Activated naive CD8-positive, alpha-beta T cell treated with anti-CD3 and anti-CD28 coated beads, Interleukin-2, amount 10 ng/mL, durations not matched to agents 7 days and 5 days (primary cell): ENCODE measurements around the gene ADCY1. TPM values are rescaled to one million over a fixed set of nuclear protein-coding genes. Genes with fewer than 3 reads are reported as not detected.
A peak's percentile ranks its signal among the peaks of the same experiment; 100 is the strongest.

Experiments
- ATAC-seq: fragments of 150-1000 bp; cut with Tn5 transposase; one replicate; pipeline ENCODE4 v1.10.0; 2021; ENCODE audit warnings: low read depth, moderate library complexity
- POLR2A ChIA-PET: fragments of 350-600 bp; sonication (Branson Sonifier 250); formaldehyde crosslinking; loops from one replicate; lab custom pipeline; 2021; ENCODE audit warnings: antibody characterized with exemption; lab: Charles Lee
- DNase-seq: peaks from one replicate; pipeline ENCODE4 v3.0.0; 2021
- H3K27ac Mint-ChIP-seq: one replicate; pipeline ENCODE4 v1.8.0; 2022; ENCODE audit warnings: mild to moderate bottlenecking, mixed read lengths
- H3K27me3 Mint-ChIP-seq: one replicate; pipeline ENCODE4 v1.8.0; 2022; ENCODE audit warnings: mild to moderate bottlenecking, moderate library complexity, mixed read lengths
- H3K36me3 Mint-ChIP-seq: one replicate; pipeline ENCODE4 v1.8.0; 2021; ENCODE audit warnings: mild to moderate bottlenecking, mixed read lengths
- H3K4me1 Mint-ChIP-seq: one replicate; pipeline ENCODE4 v1.8.0; 2021; ENCODE audit warnings: mixed read lengths
- H3K4me3 Mint-ChIP-seq: one replicate; pipeline ENCODE4 v1.8.0; 2022; ENCODE audit warnings: mild to moderate bottlenecking, moderate library complexity, mixed read lengths
- H3K9me3 Mint-ChIP-seq: one replicate; pipeline ENCODE4 v1.8.0; 2021; ENCODE audit warnings: mixed read lengths
- total RNA-seq, 2 experiments: library from RNA; stranded (reverse); gene quantifications; one replicate each; pipeline ENCODE4 v1.2.3, GENCODE V29; 2021

ADCY1 gene
- total RNA-seq, 2 experiments from 2014 or later = 0.03 to 0.14 TPM

DNA sequence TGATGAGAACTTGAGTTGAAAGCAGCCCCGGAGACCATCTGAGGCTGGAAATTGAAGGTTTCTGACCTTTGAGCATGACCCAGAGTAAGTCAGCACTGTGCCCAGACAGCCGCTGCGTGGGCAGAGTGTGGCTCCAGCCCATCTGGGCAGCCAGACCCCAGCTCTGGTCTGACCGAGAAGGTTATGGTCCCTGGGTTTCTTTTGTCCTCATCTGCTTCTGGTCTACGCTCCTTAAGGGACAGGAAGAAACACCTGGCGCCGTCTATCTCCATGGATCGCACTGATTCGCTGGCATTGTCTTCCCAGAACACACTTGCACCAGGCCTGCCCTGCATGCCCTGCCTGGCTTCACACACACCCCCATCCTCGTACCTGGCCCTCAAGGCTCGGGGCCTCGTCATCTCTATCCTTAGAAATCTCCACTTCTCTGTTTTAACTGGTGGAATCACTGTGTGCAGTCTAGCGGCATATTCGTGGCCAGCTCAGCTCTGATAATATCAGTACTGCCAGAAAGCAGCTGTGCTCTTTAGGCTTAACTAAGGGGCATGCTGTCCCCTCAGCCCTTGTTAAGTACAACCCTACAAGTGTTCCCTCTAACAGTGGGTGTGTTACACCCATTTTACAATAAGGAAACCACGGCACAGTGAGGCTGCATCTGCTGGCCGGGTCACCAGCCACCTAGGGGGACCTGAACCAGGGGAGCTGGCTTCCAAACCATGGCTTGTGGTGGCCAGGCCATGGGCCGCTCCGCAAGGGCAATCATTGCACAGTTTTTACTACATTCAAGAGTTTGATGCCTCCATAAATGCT lies 127.7 kb downstream of the ADCY1 start:
- H3K9me3 Mint-ChIP-seq = no peaks in the 10 kb centered on the region
- H3K4me1 Mint-ChIP-seq = no peaks in the 10 kb centered on the region
- no peak overlapping the region for H3K27ac Mint-ChIP-seq

DNA sequence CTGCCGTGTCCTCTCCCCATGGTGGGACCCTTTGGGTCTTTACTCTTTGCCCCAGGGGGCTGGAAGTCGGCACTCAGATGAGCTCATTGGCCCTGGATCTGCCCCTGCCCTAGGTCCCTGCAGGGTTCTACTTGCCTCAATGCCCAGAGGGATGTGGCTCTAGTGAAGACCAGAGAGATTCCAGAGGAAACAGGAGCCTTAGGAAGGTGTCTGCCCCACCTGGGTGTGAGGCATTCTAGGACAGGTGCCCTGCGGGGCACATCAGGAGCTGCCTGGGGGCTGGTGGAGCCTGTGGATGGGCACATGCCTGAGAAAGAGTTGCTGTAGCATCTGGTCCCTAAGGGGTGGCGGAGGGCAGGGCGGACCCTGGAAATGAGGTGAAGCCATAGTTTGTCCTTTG lies 128.6 kb downstream of the ADCY1 start:
- POLR2A ChIA-PET = no interaction called here
- H3K27me3 Mint-ChIP-seq = peaks cover 12% of the 10 kb centered on the region
- no peak overlapping the region for H3K27ac Mint-ChIP-seq
- H3K36me3 Mint-ChIP-seq = no peaks in the 10 kb centered on the region
- ATAC-seq (no peak), DNase-seq (no peak)
- H3K9me3 Mint-ChIP-seq = no peaks in the 10 kb centered on the region
- H3K4me1 Mint-ChIP-seq = no peaks in the 10 kb centered on the region
- no peak overlapping the region for H3K4me3 Mint-ChIP-seq

More for the DNA sequence above, 127.7 kb downstream of the ADCY1 start:
- POLR2A ChIA-PET = no interaction called here
- ATAC-seq (no peak), DNase-seq (no peak)
- Mint-ChIP-seq H3K36me3 (no peaks in the 10 kb centered on the region), H3K27me3 (peaks cover 9% of the 10 kb centered on the region), H3K4me3 (no peak overlapping the region)

- no peak overlapping the region for H3K27ac Mint-ChIP-seq
- H3K9me3 Mint-ChIP-seq = no peaks in the 10 kb centered on the region
- no peaks in the 10 kb centered on the region for H3K4me1 Mint-ChIP-seq
- POLR2A ChIA-PET = no interaction called here
- H3K4me3 Mint-ChIP-seq = no peak overlapping the region
- H3K36me3 Mint-ChIP-seq = no peaks in the 10 kb centered on the region
- DNase-seq = no peak
- peaks cover 12% of the 10 kb centered on the region for H3K27me3 Mint-ChIP-seq
- no peak for ATAC-seq
Measured at GRCh38 chr7:45703373-45703821, 129.2 kb downstream of the ADCY1 start.

DNA sequence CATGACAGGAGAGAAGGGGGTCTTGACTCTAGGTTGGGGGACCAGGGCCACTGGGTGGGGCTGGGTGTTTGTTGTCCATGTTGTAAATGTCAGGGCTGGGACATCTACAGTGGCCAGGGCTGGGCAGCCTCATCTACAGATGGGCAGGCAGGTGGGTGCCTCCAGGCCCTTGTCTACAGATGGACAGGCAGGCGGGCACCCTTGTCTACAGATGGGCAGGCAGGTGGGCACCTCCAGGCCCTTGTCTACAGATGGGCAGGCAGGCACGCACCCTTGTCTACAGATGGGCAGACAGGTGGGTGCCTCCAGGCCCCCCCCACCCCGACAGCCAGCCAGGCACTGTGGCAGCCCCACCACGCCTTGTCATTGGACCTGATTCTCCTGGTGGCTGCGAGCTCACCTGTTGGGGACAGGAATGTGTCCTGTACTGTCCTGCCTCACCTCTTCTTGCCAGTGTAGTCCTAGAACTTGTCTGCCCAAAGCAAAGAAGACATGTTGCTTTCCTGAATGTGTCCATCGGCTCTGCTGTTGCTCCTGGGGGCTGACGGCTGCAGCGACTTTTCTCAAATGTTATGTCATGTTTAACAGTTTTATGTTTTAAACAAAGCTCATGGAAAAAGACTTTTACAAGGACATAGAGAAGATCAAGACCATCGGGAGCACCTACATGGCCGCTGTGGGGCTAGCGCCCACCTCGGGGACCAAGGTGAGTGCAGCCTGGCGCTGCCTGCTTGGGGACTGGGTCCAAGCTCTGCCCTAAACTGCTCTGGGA lies 129.9 kb downstream of the ADCY1 start:
- POLR2A ChIA-PET = no interaction called here
- DNase-seq = no peak
- H3K4me3 Mint-ChIP-seq = no peak overlapping the region
- H3K27me3 Mint-ChIP-seq = peaks cover 12% of the 10 kb centered on the region
- no peak overlapping the region for H3K27ac Mint-ChIP-seq
- no peaks in the 10 kb centered on the region for H3K36me3 Mint-ChIP-seq
- no peak for ATAC-seq
- no peaks in the 10 kb centered on the region for H3K4me1 Mint-ChIP-seq
- no peaks in the 10 kb centered on the region for H3K9me3 Mint-ChIP-seq

- POLR2A ChIA-PET = no interaction called here
- H3K27ac Mint-ChIP-seq = no peak overlapping the region
- no peak for ATAC-seq
- H3K36me3 Mint-ChIP-seq = no peaks in the 10 kb centered on the region
- peaks cover 12% of the 10 kb centered on the region for H3K27me3 Mint-ChIP-seq
- no peak overlapping the region for H3K4me3 Mint-ChIP-seq
- H3K9me3 Mint-ChIP-seq = no peaks in the 10 kb centered on the region
- no peak for DNase-seq
- no peaks in the 10 kb centered on the region for H3K4me1 Mint-ChIP-seq
Measured at GRCh38 chr7:45704683-45705016, 130.5 kb downstream of the ADCY1 start.

DNA sequence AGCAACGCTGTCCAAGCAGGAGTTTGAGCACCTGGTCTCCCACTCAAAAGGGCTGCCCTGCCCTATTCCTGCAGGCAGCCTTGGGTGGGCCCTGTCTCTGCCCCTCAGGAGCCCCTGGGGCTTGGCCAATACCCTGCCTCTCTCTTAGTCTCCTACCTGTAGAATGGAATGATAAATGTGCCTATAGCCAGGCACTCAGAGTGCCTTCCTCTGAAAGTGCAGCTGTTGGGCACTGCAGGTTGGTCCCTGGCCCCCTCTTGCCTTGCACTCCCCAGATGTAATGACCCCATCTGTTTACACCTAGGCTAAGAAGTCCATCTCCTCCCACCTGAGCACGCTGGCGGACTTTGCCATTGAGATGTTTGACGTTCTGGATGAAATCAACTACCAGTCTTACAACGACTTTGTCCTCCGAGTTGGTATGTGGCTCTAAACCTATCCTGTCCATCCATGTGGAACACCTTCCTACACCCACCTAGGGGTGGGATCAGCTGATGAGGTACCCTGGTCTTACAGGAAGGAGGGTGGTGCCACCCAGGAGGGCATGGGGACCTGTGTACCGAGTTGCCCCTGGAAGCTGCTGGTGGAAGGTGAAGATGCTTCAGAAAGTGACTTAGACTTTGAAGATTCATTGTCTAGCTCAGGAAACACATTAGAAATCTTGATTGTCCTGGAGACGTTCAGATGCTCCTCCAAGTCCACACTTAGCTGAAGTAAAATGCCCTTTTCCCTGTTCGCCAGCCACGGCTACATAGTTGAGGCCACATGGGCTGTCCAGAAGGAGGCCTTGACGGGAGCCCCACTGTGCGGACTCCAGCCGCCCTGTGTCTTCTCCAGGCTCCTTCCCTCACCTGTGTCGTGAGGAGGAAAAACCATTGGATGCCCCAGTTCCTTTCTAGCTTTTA lies 134.1 kb downstream of the ADCY1 start:
- no peak for DNase-seq
- ATAC-seq = no peak

DNA sequence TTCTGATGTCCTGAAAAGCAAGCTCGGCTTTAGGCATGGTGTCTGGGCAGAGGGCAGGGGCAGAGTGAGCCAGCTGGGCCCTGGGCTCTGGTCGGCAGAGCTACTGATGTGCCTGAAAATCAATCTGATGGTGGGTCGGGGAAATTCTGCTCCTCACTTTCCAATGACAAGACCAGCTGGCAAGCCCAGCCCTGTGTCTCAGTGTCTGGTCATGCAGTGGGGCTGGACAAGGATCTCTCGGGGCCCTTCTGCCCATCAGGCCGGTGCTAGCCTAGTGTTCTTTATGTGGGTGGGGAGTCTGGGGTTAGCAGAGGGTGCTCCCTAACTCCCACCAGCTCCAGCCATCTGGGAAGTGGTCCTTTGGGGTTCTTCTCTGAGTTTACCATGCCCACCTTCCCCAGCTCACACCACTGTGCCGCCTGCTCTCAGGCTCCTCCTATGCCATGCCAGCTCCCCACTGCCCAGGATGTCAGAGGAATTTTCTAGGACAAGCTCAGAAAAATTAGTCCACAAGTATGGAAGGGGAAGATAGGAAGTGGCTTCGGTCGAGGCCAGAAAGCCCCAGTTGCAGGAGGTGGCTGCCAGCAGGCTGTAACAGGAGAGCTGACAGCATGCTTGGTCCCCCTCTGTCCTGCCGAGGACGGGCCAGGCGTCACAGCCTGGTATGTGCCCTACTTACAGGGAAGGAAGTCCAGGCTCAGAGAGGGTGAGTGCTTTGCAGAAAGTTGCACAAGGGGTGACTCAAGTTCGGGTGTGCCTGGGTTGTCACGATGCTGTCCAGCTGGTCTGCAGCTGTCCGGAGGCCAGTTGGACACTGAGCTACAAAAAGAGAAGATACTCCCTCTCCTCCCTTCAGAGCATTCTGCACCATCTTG lies 135.2 kb downstream of the ADCY1 start:
- Mint-ChIP-seq H3K36me3 (no peaks in the 10 kb centered on the region), H3K4me1 (no peaks in the 10 kb centered on the region), H3K9me3 (no peaks in the 10 kb centered on the region), H3K27ac (no peak overlapping the region), H3K4me3 (no peak overlapping the region), H3K27me3 (peaks cover 10% of the 10 kb centered on the region)
- POLR2A ChIA-PET = no interaction called here
- ATAC-seq (no peak), DNase-seq (no peak)

More for the DNA sequence above, 134.1 kb downstream of the ADCY1 start:
- Mint-ChIP-seq H3K27me3 (peaks cover 10% of the 10 kb centered on the region), H3K27ac (no peak overlapping the region), H3K4me3 (no peak overlapping the region), H3K4me1 (no peaks in the 10 kb centered on the region), H3K9me3 (no peaks in the 10 kb centered on the region), H3K36me3 (no peaks in the 10 kb centered on the region)
- POLR2A ChIA-PET = no interaction called here

DNA sequence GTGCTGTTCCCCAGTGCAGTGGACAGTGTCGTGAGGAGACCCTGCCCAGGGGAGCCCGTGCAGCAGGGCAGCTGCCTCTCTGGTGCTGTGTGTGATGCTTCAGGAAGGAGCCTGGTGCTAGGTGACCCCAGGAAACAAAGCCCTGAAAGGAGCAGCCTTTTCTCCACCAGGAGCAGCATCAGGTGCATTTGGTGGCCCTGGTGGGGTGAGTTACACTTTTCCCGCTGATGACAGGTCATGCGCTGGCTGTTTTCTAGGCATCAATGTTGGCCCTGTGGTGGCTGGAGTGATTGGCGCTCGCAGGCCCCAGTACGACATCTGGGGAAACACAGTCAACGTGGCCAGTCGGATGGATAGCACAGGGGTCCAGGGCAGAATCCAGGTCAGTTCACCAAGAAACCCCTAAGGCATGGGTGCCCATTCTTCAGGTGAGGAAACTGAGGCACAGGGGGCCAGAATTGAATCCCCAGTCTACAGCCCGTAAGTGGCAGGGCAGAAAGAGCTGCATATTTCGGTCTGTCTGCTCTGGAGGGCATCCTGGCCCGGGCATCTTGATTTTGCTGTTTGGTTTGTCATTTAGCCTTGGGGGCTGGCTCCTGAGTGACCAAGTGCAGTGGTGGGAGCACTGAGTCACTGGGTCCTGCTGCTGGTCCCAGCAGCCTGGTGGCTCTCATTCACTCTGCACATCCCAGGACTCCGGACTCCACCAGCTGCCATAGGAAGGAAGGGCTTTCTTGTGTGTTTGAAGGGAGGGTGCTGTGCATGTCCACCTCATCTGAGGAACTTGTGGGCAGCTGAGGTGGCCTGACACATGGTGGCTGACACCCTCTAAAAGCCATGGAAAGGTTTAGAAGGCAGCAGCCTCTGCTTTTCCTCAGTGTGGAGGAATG lies 136.3 kb downstream of the ADCY1 start:
- Mint-ChIP-seq H3K36me3 (no peaks in the 10 kb centered on the region), H3K27ac (no peak overlapping the region), H3K9me3 (no peaks in the 10 kb centered on the region), H3K27me3 (peaks cover 8% of the 10 kb centered on the region), H3K4me3 (no peak overlapping the region), H3K4me1 (no peaks in the 10 kb centered on the region)
- ATAC-seq (peak; percentile 12), DNase-seq (no peak)
- POLR2A ChIA-PET = no interaction called here

DNA sequence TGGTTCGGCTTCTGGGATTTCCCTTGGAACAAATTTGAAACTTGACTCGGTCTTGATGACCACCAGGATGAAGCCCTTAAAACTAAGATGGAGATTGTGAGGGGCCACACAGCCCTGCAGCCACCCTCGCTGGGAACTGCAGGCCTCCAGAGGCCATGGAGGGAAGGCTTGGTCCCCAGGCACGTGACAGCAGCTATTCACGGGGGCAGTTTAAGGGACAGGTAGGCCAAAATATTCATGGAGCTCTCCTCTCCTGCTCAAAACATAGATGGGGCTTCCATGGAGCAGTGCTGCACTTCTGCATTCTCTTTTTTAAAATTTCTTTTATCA lies 137.0 kb downstream of the ADCY1 start:
- no peaks in the 10 kb centered on the region for H3K36me3 Mint-ChIP-seq
- ATAC-seq (no peak), DNase-seq (no peak)

GRCh38 chr7:45712057-45712689 lies 138.0 kb downstream of the ADCY1 start:
- ATAC-seq = peak; percentile 65
- POLR2A ChIA-PET = no interaction called here
- H3K27ac Mint-ChIP-seq = no peak overlapping the region
- no peak for DNase-seq
- peaks cover 3% of the 10 kb centered on the region for H3K27me3 Mint-ChIP-seq
- no peak overlapping the region for H3K4me3 Mint-ChIP-seq
- no peaks in the 10 kb centered on the region for H3K9me3 Mint-ChIP-seq
- H3K36me3 Mint-ChIP-seq = no peaks in the 10 kb centered on the region
- H3K4me1 Mint-ChIP-seq = no peaks in the 10 kb centered on the region

More for the DNA sequence above, 137.0 kb downstream of the ADCY1 start:
- Mint-ChIP-seq H3K4me1 (no peaks in the 10 kb centered on the region), H3K27ac (no peak overlapping the region), H3K4me3 (no peak overlapping the region), H3K9me3 (no peaks in the 10 kb centered on the region), H3K27me3 (peaks cover 8% of the 10 kb centered on the region)
- POLR2A ChIA-PET = no interaction called here

- H3K4me1 Mint-ChIP-seq = no peaks in the 10 kb centered on the region
- no peaks in the 10 kb centered on the region for H3K9me3 Mint-ChIP-seq
- DNase-seq (no peak), ATAC-seq (no peak)
- no peaks in the 10 kb centered on the region for H3K27me3 Mint-ChIP-seq
- H3K27ac Mint-ChIP-seq = no peak overlapping the region
- H3K36me3 Mint-ChIP-seq = no peaks in the 10 kb centered on the region
- POLR2A ChIA-PET = no interaction called here
- no peak overlapping the region for H3K4me3 Mint-ChIP-seq
Measured at GRCh38 chr7:45712872-45713668, 138.9 kb downstream of the ADCY1 start.
